Left colon (tissue), 2 donors: ENCODE results near the gene DDX39A. TPM values are rescaled to one million over a fixed set of nuclear protein-coding genes. Genes with fewer than 3 reads are reported as not detected.
"Not testable (repeated sequence)": the region's sequence is repeated elsewhere in the genome, so short reads cannot be mapped to it uniquely, and the experiment has no call there.

ENCODE experiments used
- ATAC-seq: fragments of 200-7000 bp; cut with Tn5 transposase; one replicate; pipeline ENCODE4 v1.9.1; 2020; ENCODE audit warnings: mild to moderate bottlenecking, moderate library complexity
- DNase-seq, 2 donors: peaks; one replicate each; pipeline ENCODE4 v3.0.0-alpha.2; 2020
- intact Hi-C, 2 donors: fragments of 100-400 bp; cut with DNase I in 1 of 2; cut with micrococcal nuclease in 1 of 2; formaldehyde crosslinking; loops; one replicate each; pipeline versions ENCODE4 v1.11.2 to v1.14.0; 2022; cut with DNase I, micrococcal nuclease
- long read RNA-seq: library from polyadenylated mRNA; unstranded; transcript quantifications from one replicate; pipeline ENCODE4 v2.0.0, GENCODE V29; 2021
- total RNA-seq, 2 donors: library from RNA; stranded (reverse); fragmentation: NEBNext Ultra II Directional; extraction: Animal tissue kit (Norgen Biotek cat#: 25700); gene quantifications; one replicate each; pipeline ENCODE4 v1.2.1, GENCODE V29; 2021
- donor health status: DM: no; HTN: no; CAD: no.
- donor health status: DM: yes; HTN: yes; CAD: no.

DDX39A gene
- 10 to 100 TPM; 55.3 to 85.8 TPM for total RNA-seq
- long read RNA-seq, transcript DDX39A-201 (11 exons, 1,471 nt), result major isoform, 117 of 179 reads
- long read RNA-seq, partial matches to known transcripts, result 8 of 179 reads
- long read RNA-seq, other reads (novel, unspliced or antisense), result 53 of 179 reads

DNA sequence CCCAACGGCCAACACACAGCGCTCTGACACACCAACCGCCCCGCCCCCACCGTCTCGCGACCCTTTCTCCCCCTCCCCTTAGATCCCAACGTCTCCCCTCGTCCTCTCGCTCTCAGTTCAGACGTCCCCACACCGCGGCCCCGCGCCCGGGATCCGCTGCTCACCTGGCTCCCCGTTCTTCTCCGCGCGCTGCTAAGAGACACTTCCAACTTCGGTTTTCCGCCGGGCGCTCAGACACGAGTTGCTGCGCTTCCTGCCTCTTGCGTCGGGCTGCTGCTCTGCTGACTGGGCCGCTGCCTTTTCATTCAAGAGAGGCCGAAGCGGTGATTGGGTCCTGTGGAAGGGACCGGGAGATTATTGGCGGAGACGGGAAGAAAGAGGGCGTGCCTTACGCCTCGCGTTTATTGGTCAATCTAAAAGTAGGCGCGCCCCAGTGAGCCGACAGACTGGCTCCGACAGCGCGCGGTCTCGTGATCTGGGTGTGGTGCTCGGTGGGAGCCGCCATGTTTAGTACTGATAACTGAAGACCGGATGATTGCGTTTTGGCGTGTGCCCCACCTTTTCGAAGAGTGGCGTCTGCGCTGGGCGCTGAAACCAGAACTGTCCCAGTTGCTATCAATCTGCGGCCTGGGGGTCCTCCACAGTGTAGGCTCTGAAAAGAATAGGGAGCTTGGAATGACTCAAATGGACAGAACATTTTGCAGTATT, at the start of gene DDX39A:
TSS of gene DDX39A (minus strand) at position 236 of the 708 bp plus-strand sequence. CDS start 6,121 bp downstream, outside the sequence.
- ATAC-seq (peak; percentile 89), DNase-seq (peak; percentile 98 to 99)
- intact Hi-C loops, result no loop called here

GRCh38 chr19:14467816-14468215, 48.7 kb upstream of the DDX39A start:
- ATAC-seq, result no peak
- intact Hi-C loops, result no loop called here
- DNase-seq, result no peak

- ATAC-seq (no peak), DNase-seq (no peak)
- intact Hi-C loops, result no loop called here
Measured at GRCh38 chr19:14467391-14467790, 48.2 kb upstream of the DDX39A start.

GRCh38 chr19:14463747-14464146, 44.6 kb upstream of the DDX39A start:
- DNase-seq (no peak), ATAC-seq (no peak)
- intact Hi-C loops, result no loop called here

DNA sequence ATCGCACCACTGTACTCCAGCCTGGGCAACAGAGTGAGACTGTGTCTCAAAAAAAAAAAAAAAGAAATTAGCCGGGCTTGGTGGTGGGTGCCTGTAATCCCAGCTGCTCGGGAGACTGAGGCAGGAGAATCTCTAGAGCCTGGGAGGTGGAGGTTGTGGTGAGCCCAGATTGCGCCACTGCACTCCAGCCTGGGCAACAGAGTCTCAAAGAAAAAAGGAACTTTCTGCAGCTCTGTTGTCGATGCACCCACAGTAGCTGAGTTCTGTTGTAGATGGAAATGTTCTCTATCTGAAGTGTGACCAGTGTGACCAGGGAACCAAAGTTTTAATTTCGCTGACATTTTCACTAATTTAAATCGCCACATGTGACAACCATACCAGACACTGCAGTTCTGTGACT, 43.3 kb upstream of the DDX39A start:
- intact Hi-C loops, result not testable (repeated sequence)

DNA sequence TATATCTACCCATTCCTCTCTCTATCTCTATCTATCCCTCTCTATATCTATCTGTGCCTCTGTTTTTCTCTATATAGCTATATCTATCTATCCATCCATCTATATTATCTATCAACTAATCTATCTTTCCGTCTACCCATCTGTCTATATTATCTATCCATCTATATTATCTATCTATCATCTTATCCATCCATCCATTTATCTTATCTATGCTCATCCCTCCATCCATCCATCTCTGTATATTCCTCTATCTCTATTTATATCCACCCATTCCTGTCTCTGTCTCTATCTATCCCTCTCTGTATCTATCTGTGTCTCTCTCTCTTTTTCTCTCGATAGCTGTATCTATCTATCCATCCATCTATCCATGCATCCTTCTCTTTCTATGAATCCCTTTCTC, 41.8 kb upstream of the DDX39A start:
- ATAC-seq, result no peak
- intact Hi-C loops, result no loop called here
- no peak for DNase-seq

More for the DNA sequence above, 43.3 kb upstream of the DDX39A start:
- not testable (repeated sequence) for DNase-seq, ATAC-seq

GRCh38 chr19:14459703-14460102, 40.6 kb upstream of the DDX39A start:
- no peak for ATAC-seq
- intact Hi-C loops, result no loop called here
- no peak for DNase-seq

- intact Hi-C loops, DNase-seq, ATAC-seq: not testable (repeated sequence)
Measured at GRCh38 chr19:14452303-14452702, 33.2 kb upstream of the DDX39A start.

DNA sequence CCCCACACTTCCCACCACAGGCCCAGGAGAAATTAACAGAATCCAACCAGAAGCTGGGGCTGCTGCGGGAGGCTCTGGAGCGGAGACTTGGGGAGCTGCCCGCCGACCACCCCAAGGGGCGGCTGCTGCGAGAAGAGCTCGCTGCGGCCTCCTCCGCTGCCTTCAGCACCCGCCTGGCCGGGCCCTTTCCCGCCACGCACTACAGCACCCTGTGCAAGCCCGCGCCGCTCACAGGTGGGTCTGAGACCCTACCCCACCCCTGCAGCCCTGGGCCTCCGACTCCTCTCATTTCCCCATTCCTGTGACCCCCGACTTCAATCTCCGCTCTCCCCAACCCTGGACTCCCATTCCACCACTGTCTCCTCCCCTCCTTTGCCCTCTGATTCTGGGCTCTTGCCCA, 31.7 kb upstream of the DDX39A start:
- intact Hi-C loops, result no loop called here
- ATAC-seq (no peak), DNase-seq (no peak)

DNA sequence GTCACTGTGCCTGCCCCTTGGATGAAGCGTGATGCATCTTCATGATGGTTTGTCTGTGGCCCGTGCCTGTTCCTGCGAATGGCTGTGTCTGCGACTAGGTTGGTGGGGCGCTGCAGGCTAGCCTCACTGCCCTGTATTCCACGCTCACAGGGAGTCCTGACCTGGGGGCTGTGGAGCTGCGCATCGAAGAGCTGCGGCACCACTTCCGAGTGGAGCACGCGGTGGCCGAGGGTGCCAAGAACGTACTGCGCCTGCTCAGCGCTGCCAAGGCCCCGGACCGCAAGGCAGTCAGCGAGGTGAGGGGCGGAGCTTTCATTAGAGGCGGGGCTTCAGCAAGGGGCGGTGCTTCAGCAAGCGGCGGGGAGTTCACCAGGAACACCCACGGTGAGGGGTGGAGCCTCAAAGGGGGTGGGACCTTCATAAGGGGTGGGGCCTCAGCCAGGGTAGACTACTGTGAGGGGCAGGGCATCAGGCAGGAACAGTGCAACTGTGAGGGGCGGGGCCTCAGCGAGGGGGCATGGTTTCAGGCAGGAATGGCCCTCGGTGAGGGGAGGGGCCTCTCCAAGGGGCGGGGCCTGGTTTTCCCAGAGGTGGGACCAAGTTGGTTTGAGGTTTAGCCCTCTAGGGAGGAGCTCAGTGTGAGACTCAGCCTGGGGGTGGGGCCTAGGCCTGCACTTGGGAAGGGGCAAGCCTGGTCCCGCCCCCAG, 31.2 kb upstream of the DDX39A start:
- DNase-seq (no peak), ATAC-seq (peak; percentile 38)
- intact Hi-C loops, result no loop called here

GRCh38 chr19:14449321-14449720, 30.2 kb upstream of the DDX39A start:
- no peak for DNase-seq
- intact Hi-C loops, result no loop called here
- no peak for ATAC-seq

- ATAC-seq, result peak; percentile 31
- intact Hi-C loops, result no loop called here
- no peak for DNase-seq
Measured at GRCh38 chr19:14446336-14447036, 27.3 kb upstream of the DDX39A start.

GRCh38 chr19:14443632-14444216, 24.6 kb upstream of the DDX39A start:
- ATAC-seq (no peak), DNase-seq (no peak)
- intact Hi-C loops, result no loop called here

DNA sequence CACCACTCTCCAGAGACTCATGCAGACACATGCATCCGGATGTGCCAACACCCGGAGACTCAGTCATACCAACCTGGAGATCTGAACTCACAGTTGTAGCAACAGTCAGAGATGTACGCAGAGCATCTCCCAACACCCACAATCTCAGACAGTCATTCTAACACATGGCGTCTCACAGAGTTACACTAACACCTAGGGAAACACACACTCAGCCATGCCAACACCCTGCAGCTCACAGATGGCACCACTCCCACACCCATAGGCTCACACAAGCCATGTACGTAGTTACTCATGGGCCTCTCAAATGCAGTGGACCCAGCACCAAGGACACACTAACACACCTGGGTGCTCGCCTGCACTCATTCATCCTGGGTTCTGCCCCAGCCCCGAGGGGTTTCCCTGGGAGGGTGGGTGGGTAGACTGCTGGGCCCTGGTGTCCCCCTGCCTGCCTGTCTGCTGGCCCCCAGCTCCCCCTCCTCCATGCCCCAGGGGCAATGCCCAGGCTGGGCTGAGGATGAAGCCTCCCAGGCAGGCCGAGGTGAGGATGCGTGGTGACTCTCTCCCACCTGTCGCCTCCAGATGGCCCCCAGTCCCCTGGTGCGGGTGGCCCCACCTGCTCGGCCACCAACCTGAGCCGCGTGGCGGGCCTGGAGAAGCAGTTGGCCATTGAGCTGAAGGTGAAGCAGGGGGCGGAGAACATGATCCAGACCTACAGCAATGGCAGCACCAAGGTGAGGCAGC, 23.9 kb upstream of the DDX39A start:
- DNase-seq (no peak), ATAC-seq (no peak)
- intact Hi-C loops, result no loop called here

- intact Hi-C loops, result no loop called here
- DNase-seq (no peak), ATAC-seq (no peak)
Measured at GRCh38 chr19:14441041-14441938, 22.1 kb upstream of the DDX39A start.

DNA sequence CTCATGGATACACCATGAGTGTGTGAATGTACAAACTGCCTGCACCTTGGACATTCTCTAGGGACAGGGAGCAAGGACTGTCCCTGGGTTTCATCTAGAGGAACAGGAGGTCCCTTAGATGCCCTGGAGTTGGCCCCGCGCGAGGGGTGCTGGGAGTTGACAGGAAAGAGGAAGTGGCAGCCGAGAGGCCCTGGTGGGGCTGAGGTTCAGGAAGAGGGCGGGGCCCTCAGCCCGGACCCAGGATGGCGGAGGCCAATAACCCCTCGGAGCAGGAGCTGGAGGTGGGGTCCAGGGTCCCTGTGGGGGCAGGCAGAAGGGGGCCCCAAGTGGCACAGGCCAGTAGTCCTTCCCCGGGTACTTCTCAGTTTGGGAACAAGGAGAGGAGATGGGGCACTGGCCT, 20.9 kb upstream of the DDX39A start:
- ATAC-seq (peak; percentile 75), DNase-seq (peak; percentile 76 to 80)
- intact Hi-C loops, result no loop called here

DNA sequence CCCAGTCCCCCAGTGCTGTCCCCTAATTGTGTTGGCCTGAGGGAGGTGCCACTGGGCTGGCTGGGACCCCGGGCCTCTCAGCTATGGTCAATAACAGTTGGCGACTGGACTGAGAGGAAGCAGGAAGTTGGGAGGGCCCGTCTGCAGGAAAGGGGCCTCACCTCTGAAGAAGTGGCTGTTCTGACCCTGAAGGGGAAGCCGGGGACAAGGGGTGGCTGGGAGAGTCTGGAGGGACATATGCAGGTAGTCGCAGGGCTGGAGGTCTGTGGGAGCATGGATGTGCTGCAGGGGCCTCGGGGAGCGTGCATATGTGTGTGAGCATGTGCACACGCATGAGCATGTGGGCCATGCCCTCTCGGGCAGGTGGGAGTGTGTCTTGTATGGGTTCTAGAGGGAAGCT, 19.9 kb upstream of the DDX39A start:
- intact Hi-C loops, result no loop called here
- ATAC-seq (no peak), DNase-seq (no peak)
